K562 (cell line): ENCODE data around the gene HIVEP3. TPM values are rescaled to one million over a fixed set of nuclear protein-coding genes. Genes with fewer than 3 reads are reported as not detected.
A peak's percentile ranks its signal among the peaks of the same experiment; 100 is the strongest.

Source experiments
- ATAC-seq: fragments of 200-7000 bp; cut with Tn5 transposase; 3 replicates; pipeline ENCODE4 v1.9.1; 2020; ENCODE audit warnings: moderate library complexity
- BruUV-seq: library from RNA; stranded (reverse); fragments of 400-500 nt; replicated peaks from 2 replicates; lab custom pipeline; 2021; lab: Mats Ljungman, UMichigan
- CTCF ChIA-PET: fragments of 300-600 bp; formaldehyde crosslinking; extraction: SDS; loops from one replicate; lab custom pipeline; 2021; ENCODE audit warnings: low intra/inter-chr PET ratio; lab: Yijun Ruan, JAX
- POLR2A ChIA-PET: fragments of 300-600, 350-650 bp; sonication (Branson Sonifier 250); formaldehyde crosslinking; extraction: SDS; loops from one replicate; lab custom pipeline; 2021; ENCODE audit warnings: antibody characterized with exemption, inconsistent platforms; lab: Yijun Ruan, JAX
- DNase-seq, 4 experiments: peaks; one replicate each; pipeline versions ENCODE4 v3.0.0 to v3.0.0-alpha.2; 2011 to 2018; ENCODE audit warnings: low spot score in 3 of 4, mixed read lengths in 3 of 4; ENCODE audit errors: extremely low read depth in 1 of 4
- FAIRE-seq: peaks from 2 replicates; lab custom pipeline; 2011; peaks lifted over from hg19 to GRCh38; lab: Jason Lieb, UNC
- H2AFZ ChIP-seq: 2 replicates; pipeline ENCODE4 v1.6.0; 2011; ENCODE audit warnings: low read depth, low read length, control low read depth, inconsistent platforms
- H3K27ac ChIP-seq: fragments of 200-600 bp; 3 replicates; pipeline ENCODE4 v1.8.0; 2011; ENCODE audit warnings: low read depth, mild to moderate bottlenecking, control low read depth, inconsistent platforms, low read length, moderate library complexity, mixed read lengths; ENCODE audit errors: extremely low read depth
- H3K27me3 ChIP-seq, 2 experiments: fragments of 300-600 bp in 1 of 2; 2 replicates in 1 of 2; 3 replicates in 1 of 2; pipeline versions ENCODE4 v1.6.0 to v1.8.0; 2011; ENCODE audit warnings: inconsistent platforms in 2 of 2, low read length in 2 of 2, mild to moderate bottlenecking in 1 of 2, mixed read lengths in 1 of 2, moderate library complexity in 1 of 2; ENCODE audit not compliant: control insufficient read depth in 2 of 2, insufficient read depth in 2 of 2
- H3K36me3 ChIP-seq: fragments of 300-600 bp; 3 replicates; pipeline ENCODE4 v1.8.0; 2011; ENCODE audit warnings: mild to moderate bottlenecking, low read length, inconsistent platforms; ENCODE audit not compliant: control insufficient read depth, insufficient read depth
- H3K4me1 ChIP-seq, 2 experiments: fragments of 200-600 bp in 1 of 2; replicated peaks in 1 of 2; 2 replicates in 1 of 2; 3 replicates in 1 of 2; pipeline versions ENCODE4 v1.5.1 to v1.8.0; 2011; ENCODE audit warnings: inconsistent platforms in 2 of 2, low read length in 2 of 2, mild to moderate bottlenecking in 1 of 2, mixed read lengths in 1 of 2, moderate library complexity in 1 of 2; ENCODE audit not compliant: control insufficient read depth in 2 of 2, insufficient read depth in 2 of 2
- H3K4me2 ChIP-seq: 2 replicates; pipeline ENCODE4 v1.6.1; 2011; ENCODE audit warnings: low read length, control low read depth, inconsistent platforms, mixed read lengths; ENCODE audit not compliant: insufficient read depth
- H3K4me3 ChIP-seq: fragments of 200-600 bp; sonication (generic), shearing (Covaris generic); 2 replicates; pipeline ENCODE4 v1.5.1; 2016; ENCODE audit warnings: control low read depth, inconsistent platforms
- H3K79me2 ChIP-seq: fragments of 200-600 bp; 3 replicates; pipeline ENCODE4 v1.8.0; 2011; ENCODE audit warnings: low read length, inconsistent platforms; ENCODE audit not compliant: control insufficient read depth, insufficient read depth
- H3K9ac ChIP-seq, 2 experiments: 2 replicates each; pipeline versions ENCODE4 v1.6.0 to v1.6.1; 2011; ENCODE audit warnings: low read depth in 2 of 2, low read length in 2 of 2, control low read depth in 1 of 2, inconsistent platforms in 1 of 2, mild to moderate bottlenecking in 1 of 2, mixed read lengths in 1 of 2; ENCODE audit not compliant: insufficient read depth in 1 of 2
- H3K9me1 ChIP-seq: one replicate; pipeline ENCODE4 v1.6.0; 2011; ENCODE audit warnings: inconsistent platforms, mild to moderate bottlenecking, low read length, moderate library complexity; ENCODE audit not compliant: control insufficient read depth, insufficient read depth
- H3K9me3 ChIP-seq: replicated peaks from 2 replicates; pipeline ENCODE4 v1.5.1; 2011; ENCODE audit warnings: low read depth, low read length, inconsistent platforms; ENCODE audit not compliant: control insufficient read depth, insufficient read depth
- H4K20me1 ChIP-seq: replicated peaks from 2 replicates; pipeline ENCODE4 v1.6.1; 2011; ENCODE audit warnings: low read length, inconsistent platforms, mixed read lengths; ENCODE audit not compliant: control insufficient read depth, insufficient read depth
- CBX5 ChIP-seq: IDR thresholded peaks from 2 replicates; pipeline ENCODE4 v1.6.1; 2014; ENCODE audit warnings: low read depth, borderline replicate concordance
- CREM ChIP-seq: IDR thresholded peaks from 2 replicates; pipeline ENCODE4 v1.6.1; 2014; ENCODE audit warnings: antibody characterized with exemption, low read depth
- DPF2 ChIP-seq: fragments of 450-650 bp; IDR thresholded peaks from 2 replicates; pipeline ENCODE4 v1.6.1; 2016
- FUS ChIP-seq: fragments of 200-400 bp; formaldehyde crosslinking; optimal IDR thresholded peaks from 2 replicates; pipeline ENCODE3; 2017; ENCODE audit warnings: low read depth, low read length
- IFI16 ChIP-seq: fragments of 250-450 bp; sonication (Bioruptor Pico); IDR thresholded peaks from 2 replicates; pipeline ENCODE4 v2.1.2; 2022; ENCODE audit warnings: mild to moderate bottlenecking, inconsistent platforms
- MBD2 ChIP-seq: sonication (generic); IDR thresholded peaks from 2 replicates; pipeline ENCODE4 v1.6.1; 2016; ENCODE audit warnings: low read depth, borderline replicate concordance
- RUNX1 ChIP-seq: sonication (generic); IDR thresholded peaks from 2 replicates; pipeline ENCODE4 v1.6.1; 2016; ENCODE audit warnings: antibody characterized with exemption, low read depth
- SMAD4 ChIP-seq: fragments of 250-450 bp; sonication (Bioruptor Pico); conservative IDR thresholded peaks from 2 replicates; pipeline ENCODE4 v1.8.0; 2021; ENCODE audit warnings: inconsistent platforms, mild to moderate bottlenecking, moderate library complexity
- SMARCB1 ChIP-seq: IDR thresholded peaks from 2 replicates; pipeline ENCODE4 v1.6.1; 2011; ENCODE audit warnings: improper control_type of control experiment, low read depth; ENCODE audit not compliant: insufficient read length
- STAT5A ChIP-seq: IDR thresholded peaks from 2 replicates; pipeline ENCODE4 v1.6.1; 2012; ENCODE audit warnings: low read length, inconsistent platforms, borderline replicate concordance
- ZNF212 ChIP-seq: fragments of 450-650 bp; formaldehyde crosslinking; IDR thresholded peaks from 2 replicates; pipeline ENCODE4 v1.4.0; 2020; ENCODE audit warnings: mild to moderate bottlenecking
- ZNF232 ChIP-seq: sonication (generic); formaldehyde crosslinking; IDR thresholded peaks from 2 replicates; pipeline ENCODE4 v1.8.0; 2022; ENCODE audit warnings: mild to moderate bottlenecking, missing genetic modification reagents
- ZNF263 ChIP-seq: sonication (generic); formaldehyde crosslinking; IDR thresholded peaks from 2 replicates; pipeline ENCODE4 v1.8.0; 2022; ENCODE audit warnings: mild to moderate bottlenecking, missing genetic modification reagents, borderline replicate concordance
- ZNF274 ChIP-seq: IDR thresholded peaks from 2 replicates; pipeline ENCODE4 v1.6.1; 2011; ENCODE audit warnings: low read depth, mild to moderate bottlenecking, low read length, moderate library complexity, borderline replicate concordance
- ZNF316 ChIP-seq: fragments of 450-650 bp; IDR thresholded peaks from 2 replicates; pipeline ENCODE4 v1.6.1; 2016
- ZNF431 ChIP-seq: sonication (generic); formaldehyde crosslinking; IDR thresholded peaks from 2 replicates; pipeline ENCODE4 v1.8.0; 2022; ENCODE audit warnings: mild to moderate bottlenecking, missing genetic modification reagents
- ZNF707 ChIP-seq: fragments of 250-450 bp; sonication (Bioruptor Pico); conservative IDR thresholded peaks from 2 replicates; pipeline ENCODE4 v1.8.0; 2022; ENCODE audit warnings: inconsistent platforms, mild to moderate bottlenecking, moderate library complexity
- ZSCAN29 ChIP-seq: fragments of 450-650 bp; IDR thresholded peaks from 2 replicates; pipeline ENCODE4 v1.6.1; 2017
- WGBS: fragments of 100-300 bp; shearing (Covaris generic); methylation state at CpG from one replicate; pipeline ENCODE4 v1.1.6; 2016; ENCODE audit warnings: low coverage, mixed read lengths; ENCODE audit not compliant: insufficient coverage; ENCODE audit errors: missing lambda C conversion rate; 5-methylcytosine and 5-hydroxymethylcytosine counted together
- in situ Hi-C: fragments of 300-500 bp; cut with MboI; formaldehyde crosslinking; loops from 4 replicates; pipeline ENCODE4 v1.15.0; 2018; ENCODE audit warnings: inconsistent platforms, mixed read lengths
- intact Hi-C: fragments of 100-400 bp; cut with micrococcal nuclease; formaldehyde crosslinking; loops from 2 replicates; pipeline ENCODE4 v1.14.2; 2022
- polyA plus RNA-seq, 8 experiments: library from polyadenylated mRNA; depleted of rRNA in 4 of 8; stranded (reverse) in 5 of 8; unstranded in 3 of 8; fragments of >200 nt; fragmentation: Nextera tagmentation in 2 of 8; fragmentation: Illumina TruSeq in 1 of 8; extraction: Ambion mirVana in 2 of 8; extraction: Trizol in 1 of 8; gene quantifications; 2 replicates each; pipeline versions ENCODE4 v1.2.1 to v1.2.3, GENCODE V29; 2011 to 2014; ENCODE audit warnings: inconsistent platforms in 1 of 8, missing spikeins in 1 of 8
- total RNA-seq, 7 experiments: library from RNA; depleted of rRNA in 6 of 7; stranded (reverse); fragments of >200 nt in 6 of 7; fragmentation: Illumina TruSeq in 2 of 7; extraction: Trizol in 2 of 7; gene quantifications; 2 replicates each; pipeline versions ENCODE4 v1.2.1 to v1.2.3, GENCODE V29; 2011 to 2021; ENCODE audit warnings: low replicate concordance in 1 of 7
- TF ChIP-seq, protein P1 (sequence below): sonication (generic); formaldehyde crosslinking; IDR thresholded peaks from 2 replicates; pipeline ENCODE4 v1.8.0; 2022; ENCODE audit warnings: mild to moderate bottlenecking, missing genetic modification reagents
- TF ChIP-seq, protein P2 (sequence below): fragments of 450-650 bp; IDR thresholded peaks from 2 replicates; pipeline ENCODE4 v1.6.1; 2017; ENCODE audit warnings: antibody characterized with exemption, mild to moderate bottlenecking
- TF ChIP-seq, protein P3 (sequence below): sonication (generic); formaldehyde crosslinking; IDR thresholded peaks from 2 replicates; pipeline ENCODE4 v1.8.0; 2022; ENCODE audit warnings: mild to moderate bottlenecking, missing genetic modification reagents

The HIVEP3 gene
- total and polyA plus RNA-seq, 9 of the 15 experiments (the other 6 are each of a cell fraction or from before 2014, with no cell fraction given) = 0.09 to 0.58 (median 0.34) TPM; not detected in 1

DNA sequence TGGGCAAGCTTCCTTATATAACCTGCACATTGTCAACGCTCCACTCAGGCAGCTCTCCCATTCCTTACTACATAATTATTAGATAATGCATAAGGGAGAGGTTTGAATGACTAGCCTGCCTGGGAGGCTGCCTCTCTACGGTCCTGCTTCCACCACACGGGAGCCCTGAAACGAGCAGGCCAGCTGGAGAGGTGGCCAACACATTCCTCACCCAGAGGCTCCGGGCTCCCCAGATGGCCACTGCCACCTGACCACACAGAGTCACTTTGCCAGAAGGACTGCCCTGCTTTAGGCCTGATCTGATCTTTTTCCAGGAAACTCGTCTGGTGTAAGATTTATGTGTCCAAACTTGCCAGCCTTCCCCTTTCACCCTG lies 27.9 kb downstream of the HIVEP3 start:
- Histone ChIP-seq H3K4me3 (no peak overlapping the region), H3K9ac (peak overlapping the region in 1 of 2 experiments; percentile 65; a peak in 1 of 4 replicates), H2AFZ (peak overlapping the region; percentile 89), H3K9me1 (no peaks in the 10 kb centered on the region), H3K36me3 (no peaks in the 10 kb centered on the region), H4K20me1 (no peaks in the 10 kb centered on the region), H3K79me2 (no peaks in the 10 kb centered on the region), H3K9me3 (no peaks in the 10 kb centered on the region), H3K27ac (no peak overlapping the region), H3K27me3 (no peaks in the 10 kb centered on the region), H3K4me1 (peaks cover 8 to 40% of the 10 kb centered on the region in 2 experiments), H3K4me2 (peak overlapping the region; percentile 55; the same call in 1 of the 2 replicates)
- no peak for FAIRE-seq
- 13% methylated on average over 6 of the region's 6 CpGs for WGBS
- in situ Hi-C loops = no loop called here
- ChIA-PET POLR2A (interaction anchor here (0.6 to 1.2 kb wide), 5 partner anchors 8 to 212 kb away, joined by 3 to 4 read pairs (median 3); no protein-coding TSS in a partner anchor), CTCF (no interaction called here)
- no TSS peak for BruUV-seq
- ATAC-seq = peak; percentile 46
- intact Hi-C loops = no loop called here
- DNase-seq = peak in 1 of 4 experiments; percentile 47
- TF ChIP-seq CREM = no peak
- no peak for TF ChIP-seq SMARCB1
- no peak for TF ChIP-seq CBX5
- no peak for TF ChIP-seq ZNF707 (CRISPR knock-in tag)
- TF ChIP-seq, protein P1, sequence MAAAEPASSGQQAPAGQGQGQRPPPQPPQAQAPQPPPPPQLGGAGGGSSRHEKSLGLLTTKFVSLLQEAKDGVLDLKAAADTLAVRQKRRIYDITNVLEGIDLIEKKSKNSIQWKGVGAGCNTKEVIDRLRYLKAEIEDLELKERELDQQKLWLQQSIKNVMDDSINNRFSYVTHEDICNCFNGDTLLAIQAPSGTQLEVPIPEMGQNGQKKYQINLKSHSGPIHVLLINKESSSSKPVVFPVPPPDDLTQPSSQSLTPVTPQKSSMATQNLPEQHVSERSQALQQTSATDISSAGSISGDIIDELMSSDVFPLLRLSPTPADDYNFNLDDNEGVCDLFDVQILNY (CRISPR knock-in tag) = no peak
- no peak for TF ChIP-seq ZNF263 (CRISPR knock-in tag)
- TF ChIP-seq MBD2 = no peak
- TF ChIP-seq DPF2 = no peak
- TF ChIP-seq IFI16 = no peak
- no peak for TF ChIP-seq RUNX1
- TF ChIP-seq ZNF274 = no peak
- no peak for TF ChIP-seq FUS
- no peak for TF ChIP-seq ZNF232 (CRISPR knock-in tag)
- TF ChIP-seq ZSCAN29 = no peak
- TF ChIP-seq ZNF316 = no peak
- no peak for TF ChIP-seq ZNF431 (CRISPR knock-in tag)
- TF ChIP-seq, protein P2, sequence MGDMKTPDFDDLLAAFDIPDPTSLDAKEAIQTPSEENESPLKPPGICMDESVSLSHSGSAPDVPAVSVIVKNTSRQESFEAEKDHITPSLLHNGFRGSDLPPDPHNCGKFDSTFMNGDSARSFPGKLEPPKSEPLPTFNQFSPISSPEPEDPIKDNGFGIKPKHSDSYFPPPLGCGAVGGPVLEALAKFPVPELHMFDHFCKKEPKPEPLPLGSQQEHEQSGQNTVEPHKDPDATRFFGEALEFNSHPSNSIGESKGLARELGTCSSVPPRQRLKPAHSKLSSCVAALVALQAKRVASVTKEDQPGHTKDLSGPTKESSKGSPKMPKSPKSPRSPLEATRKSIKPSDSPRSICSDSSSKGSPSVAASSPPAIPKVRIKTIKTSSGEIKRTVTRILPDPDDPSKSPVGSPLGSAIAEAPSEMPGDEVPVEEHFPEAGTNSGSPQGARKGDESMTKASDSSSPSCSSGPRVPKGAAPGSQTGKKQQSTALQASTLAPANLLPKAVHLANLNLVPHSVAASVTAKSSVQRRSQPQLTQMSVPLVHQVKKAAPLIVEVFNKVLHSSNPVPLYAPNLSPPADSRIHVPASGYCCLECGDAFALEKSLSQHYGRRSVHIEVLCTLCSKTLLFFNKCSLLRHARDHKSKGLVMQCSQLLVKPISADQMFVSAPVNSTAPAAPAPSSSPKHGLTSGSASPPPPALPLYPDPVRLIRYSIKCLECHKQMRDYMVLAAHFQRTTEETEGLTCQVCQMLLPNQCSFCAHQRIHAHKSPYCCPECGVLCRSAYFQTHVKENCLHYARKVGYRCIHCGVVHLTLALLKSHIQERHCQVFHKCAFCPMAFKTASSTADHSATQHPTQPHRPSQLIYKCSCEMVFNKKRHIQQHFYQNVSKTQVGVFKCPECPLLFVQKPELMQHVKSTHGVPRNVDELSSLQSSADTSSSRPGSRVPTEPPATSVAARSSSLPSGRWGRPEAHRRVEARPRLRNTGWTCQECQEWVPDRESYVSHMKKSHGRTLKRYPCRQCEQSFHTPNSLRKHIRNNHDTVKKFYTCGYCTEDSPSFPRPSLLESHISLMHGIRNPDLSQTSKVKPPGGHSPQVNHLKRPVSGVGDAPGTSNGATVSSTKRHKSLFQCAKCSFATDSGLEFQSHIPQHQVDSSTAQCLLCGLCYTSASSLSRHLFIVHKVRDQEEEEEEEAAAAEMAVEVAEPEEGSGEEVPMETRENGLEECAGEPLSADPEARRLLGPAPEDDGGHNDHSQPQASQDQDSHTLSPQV = 0 out of 2 replicates have a peak, but pooled peaks have one; percentile 28
- no peak for TF ChIP-seq ZNF212 (CRISPR knock-in tag)
- peak; percentile 38; the same call in 1 of the 2 replicates for TF ChIP-seq STAT5A
- TF ChIP-seq SMAD4 (CRISPR knock-in tag) = peak; percentile 93
- TF ChIP-seq, protein P3, sequence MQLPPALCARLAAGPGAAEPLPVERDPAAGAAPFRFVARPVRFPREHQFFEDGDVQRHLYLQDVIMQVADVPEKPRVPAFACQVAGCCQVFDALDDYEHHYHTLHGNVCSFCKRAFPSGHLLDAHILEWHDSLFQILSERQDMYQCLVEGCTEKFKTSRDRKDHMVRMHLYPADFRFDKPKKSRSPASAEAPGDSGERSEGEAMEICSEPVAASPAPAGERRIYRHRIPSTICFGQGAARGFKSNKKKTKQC (CRISPR knock-in tag) = no peak
